Calu3 (cell line): ENCODE results near the gene CAPN10. TPM values are rescaled to one million over a fixed set of nuclear protein-coding genes. Genes with fewer than 3 reads are reported as not detected.

Experiments used
- BruUV-seq: library from RNA; stranded (reverse); fragments of 400-500 nt; replicated peaks from 2 replicates; lab custom pipeline; 2021; lab: Mats Ljungman, UMichigan
- CTCF ChIA-PET: fragments of 300-600 bp; sonication (Branson Sonifier 250); formaldehyde crosslinking; loops from one replicate; lab custom pipeline; 2022; ENCODE audit warnings: antibody characterized with exemption; lab: Charles Lee
- DNase-seq: peaks from one replicate; pipeline ENCODE4 v3.0.0; 2022
- H3K27ac Mint-ChIP-seq: one replicate; pipeline ENCODE4 v1.8.0; 2022; ENCODE audit warnings: mixed read lengths; ENCODE audit not compliant: unreplicated experiment
- H3K27me3 Mint-ChIP-seq: one replicate; pipeline ENCODE4 v1.8.0; 2022; ENCODE audit warnings: mixed read lengths; ENCODE audit not compliant: unreplicated experiment
- H3K36me3 Mint-ChIP-seq: one replicate; pipeline ENCODE4 v1.8.0; 2022; ENCODE audit warnings: mild to moderate bottlenecking, moderate library complexity, mixed read lengths; ENCODE audit not compliant: insufficient read depth, unreplicated experiment
- H3K4me1 Mint-ChIP-seq: one replicate; pipeline ENCODE4 v1.8.0; 2022; ENCODE audit warnings: mild to moderate bottlenecking, low read depth, mixed read lengths; ENCODE audit not compliant: unreplicated experiment
- H3K4me3 Mint-ChIP-seq: one replicate; pipeline ENCODE4 v1.8.0; 2022; ENCODE audit warnings: mild to moderate bottlenecking, low read depth, moderate library complexity, mixed read lengths; ENCODE audit not compliant: unreplicated experiment
- H3K9me3 Mint-ChIP-seq: one replicate; pipeline ENCODE4 v1.8.0; 2022; ENCODE audit warnings: low read depth, mixed read lengths; ENCODE audit not compliant: unreplicated experiment
- intact Hi-C: fragments of 100-400 bp; cut with micrococcal nuclease; formaldehyde crosslinking; loops from one replicate; pipeline ENCODE4 v1.10.0; 2022; ENCODE audit not compliant: unreplicated experiment
- total RNA-seq: library from RNA; stranded (reverse); gene quantifications from 2 replicates; pipeline ENCODE4 v1.2.3, GENCODE V29; 2022
- TF ChIP-seq, protein P1 (sequence below): fragments of 200-600 bp; IDR thresholded peaks from one replicate; pipeline ENCODE4 v1.8.0; 2022; ENCODE audit warnings: antibody characterized with exemption; ENCODE audit not compliant: unreplicated experiment

The CAPN10 gene
- total RNA-seq, 1 experiment from 2014 or later = 49.3 TPM

DNA sequence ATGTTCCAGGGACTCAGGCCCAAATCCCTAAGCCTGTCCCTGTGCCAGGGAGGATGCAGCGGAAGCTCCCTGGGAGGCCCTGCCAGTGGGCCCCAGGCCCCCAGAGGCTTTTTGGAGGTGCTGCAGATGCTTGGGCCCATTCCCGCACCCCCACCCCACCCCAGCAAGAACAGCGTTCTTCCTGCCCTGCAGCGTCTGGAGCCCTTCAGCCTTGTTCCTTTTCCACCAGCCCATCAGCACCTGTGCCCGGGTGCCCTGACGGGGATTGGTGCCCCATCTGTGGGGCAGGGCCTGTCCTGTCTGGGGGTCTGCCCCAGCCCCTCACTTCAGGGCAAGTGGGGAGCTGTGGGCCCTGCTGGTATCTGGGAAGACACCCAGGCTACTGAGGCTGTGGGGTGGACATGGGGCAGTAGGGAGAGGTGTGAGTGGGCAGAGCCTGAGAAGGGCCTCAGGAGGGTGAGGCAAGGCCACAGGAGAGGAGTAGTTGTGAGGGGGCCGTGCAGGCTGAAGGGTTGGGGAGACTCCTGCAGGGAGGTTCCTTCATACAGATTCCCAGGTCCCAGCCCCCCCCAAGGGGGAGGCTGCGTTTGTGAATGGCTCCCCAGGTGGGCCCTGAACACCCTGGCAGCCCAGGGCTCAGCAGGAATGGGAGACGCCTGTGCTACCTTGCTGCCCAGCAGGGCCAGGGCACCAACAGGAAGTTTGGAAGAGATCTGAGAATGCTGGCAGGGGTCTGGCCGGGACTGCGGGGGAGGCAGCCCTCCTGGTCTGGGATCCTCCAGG, 15.8 kb upstream of the CAPN10 start:
- Mint-ChIP-seq H3K27ac (no peak overlapping the region), H3K4me1 (peaks cover 13% of the 10 kb centered on the region), H3K9me3 (no peaks in the 10 kb centered on the region), H3K27me3 (no peaks in the 10 kb centered on the region), H3K36me3 (peaks cover 81% of the 10 kb centered on the region), H3K4me3 (no peak overlapping the region)
- CTCF ChIA-PET = no interaction called here
- no peak for DNase-seq
- intact Hi-C loops = no loop called here
- BruUV-seq = no TSS peak
- TF ChIP-seq, protein P1, sequence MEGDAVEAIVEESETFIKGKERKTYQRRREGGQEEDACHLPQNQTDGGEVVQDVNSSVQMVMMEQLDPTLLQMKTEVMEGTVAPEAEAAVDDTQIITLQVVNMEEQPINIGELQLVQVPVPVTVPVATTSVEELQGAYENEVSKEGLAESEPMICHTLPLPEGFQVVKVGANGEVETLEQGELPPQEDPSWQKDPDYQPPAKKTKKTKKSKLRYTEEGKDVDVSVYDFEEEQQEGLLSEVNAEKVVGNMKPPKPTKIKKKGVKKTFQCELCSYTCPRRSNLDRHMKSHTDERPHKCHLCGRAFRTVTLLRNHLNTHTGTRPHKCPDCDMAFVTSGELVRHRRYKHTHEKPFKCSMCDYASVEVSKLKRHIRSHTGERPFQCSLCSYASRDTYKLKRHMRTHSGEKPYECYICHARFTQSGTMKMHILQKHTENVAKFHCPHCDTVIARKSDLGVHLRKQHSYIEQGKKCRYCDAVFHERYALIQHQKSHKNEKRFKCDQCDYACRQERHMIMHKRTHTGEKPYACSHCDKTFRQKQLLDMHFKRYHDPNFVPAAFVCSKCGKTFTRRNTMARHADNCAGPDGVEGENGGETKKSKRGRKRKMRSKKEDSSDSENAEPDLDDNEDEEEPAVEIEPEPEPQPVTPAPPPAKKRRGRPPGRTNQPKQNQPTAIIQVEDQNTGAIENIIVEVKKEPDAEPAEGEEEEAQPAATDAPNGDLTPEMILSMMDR = no peak

DNA sequence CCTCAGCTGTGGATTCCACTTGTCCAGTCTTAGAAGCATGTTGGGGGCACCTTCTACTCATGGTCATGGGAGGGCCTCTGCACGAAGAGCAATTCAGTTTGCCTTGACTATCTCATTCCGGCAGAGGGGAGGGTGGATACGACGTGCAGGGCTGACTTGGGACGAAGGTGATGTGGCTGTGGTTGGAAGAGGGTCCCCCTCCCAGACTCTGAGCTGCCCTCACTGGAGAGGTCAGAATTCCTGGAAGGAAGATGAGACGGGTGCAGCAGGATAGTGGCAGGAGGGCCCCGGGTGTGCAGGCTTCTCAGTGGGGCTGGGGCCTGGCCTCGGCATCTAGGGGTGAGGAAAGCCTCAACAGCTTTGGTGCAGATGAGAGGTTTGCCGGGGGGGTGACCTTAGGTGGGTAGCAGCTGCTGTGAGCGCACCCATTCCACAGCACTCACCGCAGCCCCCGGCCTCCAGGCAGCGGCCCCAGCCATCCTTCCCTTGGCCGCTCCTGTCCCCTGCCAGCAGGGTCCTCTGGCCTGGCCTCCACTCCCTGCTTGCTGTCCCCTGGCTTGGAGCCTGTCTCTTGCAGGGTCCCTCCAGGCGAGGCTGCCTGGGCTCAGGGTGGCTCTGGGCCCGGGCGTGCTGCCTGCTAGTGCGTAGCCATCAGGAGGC, 15.1 kb upstream of the CAPN10 start:
- Mint-ChIP-seq H3K9me3 (no peaks in the 10 kb centered on the region), H3K27me3 (no peaks in the 10 kb centered on the region), H3K27ac (no peak overlapping the region), H3K36me3 (peaks cover 80% of the 10 kb centered on the region), H3K4me1 (peaks cover 10% of the 10 kb centered on the region), H3K4me3 (no peak overlapping the region)
- TF ChIP-seq, protein P1 = no peak
- no peak for DNase-seq
- intact Hi-C loops = no loop called here
- CTCF ChIA-PET = no interaction called here
- BruUV-seq = no TSS peak

DNA sequence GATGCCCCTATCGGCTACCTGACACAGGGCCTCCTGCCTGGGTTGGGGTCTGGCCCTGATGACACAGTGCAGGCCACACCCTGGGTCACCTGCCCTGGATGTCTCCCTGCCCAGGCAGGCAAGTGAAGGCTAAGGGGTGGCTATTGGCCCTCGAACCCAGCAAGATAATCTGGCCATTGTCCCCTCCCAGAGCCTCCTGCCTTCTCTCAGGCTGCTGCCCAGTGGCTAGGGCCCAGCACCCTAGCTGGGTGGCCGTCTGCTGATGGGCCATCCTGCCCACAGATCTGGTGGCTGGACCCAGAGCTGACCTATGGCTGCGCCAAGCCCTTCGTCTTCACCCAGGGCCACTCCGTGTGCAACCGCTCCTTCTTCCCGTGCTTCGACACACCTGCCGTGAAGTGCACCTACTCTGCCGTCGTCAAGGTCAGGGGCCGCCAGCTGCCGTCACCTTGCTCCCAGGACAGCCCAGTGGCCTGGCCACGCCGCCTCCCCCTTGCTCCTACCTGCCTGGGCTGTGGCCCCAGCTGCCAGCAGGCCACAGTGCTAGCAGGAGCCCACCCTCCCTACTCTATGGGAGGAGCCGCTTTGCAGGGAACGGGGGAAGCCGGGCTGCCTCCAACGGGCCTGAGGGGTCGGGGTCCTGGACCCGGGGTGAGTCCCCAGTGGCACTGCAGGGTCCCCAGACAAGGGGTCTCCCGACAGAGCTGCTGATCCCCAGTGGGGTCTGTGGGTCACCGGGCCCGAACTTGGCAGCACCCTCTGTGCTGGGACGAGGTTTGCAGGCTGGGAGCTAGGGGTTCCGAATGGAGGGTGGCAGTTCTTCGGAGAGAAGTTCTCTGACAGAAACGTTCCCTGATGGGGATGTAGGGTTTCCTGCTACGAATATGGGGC, 14.1 kb upstream of the CAPN10 start:
- Mint-ChIP-seq H3K4me1 (peaks cover 10% of the 10 kb centered on the region), H3K4me3 (no peak overlapping the region), H3K36me3 (peaks cover 78% of the 10 kb centered on the region), H3K27me3 (no peaks in the 10 kb centered on the region), H3K9me3 (no peaks in the 10 kb centered on the region), H3K27ac (no peak overlapping the region)
- TF ChIP-seq, protein P1 = no peak
- CTCF ChIA-PET = no interaction called here
- intact Hi-C loops = no loop called here
- BruUV-seq = no TSS peak
- no peak for DNase-seq

DNA sequence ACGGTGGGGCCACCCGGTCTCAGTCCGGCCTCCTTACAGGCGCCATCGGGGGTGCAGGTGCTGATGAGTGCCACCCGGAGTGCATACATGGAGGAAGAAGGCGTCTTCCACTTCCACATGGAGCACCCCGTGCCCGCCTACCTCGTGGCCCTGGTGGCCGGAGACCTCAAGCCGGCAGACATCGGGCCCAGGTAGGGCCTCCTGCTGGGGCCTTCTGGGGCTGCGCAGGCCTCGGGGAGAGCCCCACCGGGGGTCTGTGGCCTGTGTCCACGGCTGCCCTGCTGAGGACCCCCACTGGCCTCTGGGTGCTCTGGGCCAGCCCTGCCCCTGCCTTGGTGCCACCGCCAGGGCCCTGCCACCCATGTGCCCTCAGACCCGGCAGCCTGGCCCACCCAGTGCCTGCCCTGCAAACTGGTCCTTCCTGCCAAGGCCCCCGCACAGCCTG, 13.4 kb upstream of the CAPN10 start:
- DNase-seq = no peak
- no TSS peak for BruUV-seq
- CTCF ChIA-PET = interaction anchor here (0.9 kb wide), 1 partner anchor 14 kb away, joined by 3 read pairs; the partner anchor contains the start of gene CAPN10
- no peaks in the 10 kb centered on the region for H3K27me3 Mint-ChIP-seq
- H3K27ac Mint-ChIP-seq = no peak overlapping the region
- peaks cover 10% of the 10 kb centered on the region for H3K4me1 Mint-ChIP-seq
- H3K9me3 Mint-ChIP-seq = no peaks in the 10 kb centered on the region
- no peak overlapping the region for H3K4me3 Mint-ChIP-seq
- peaks cover 78% of the 10 kb centered on the region for H3K36me3 Mint-ChIP-seq
- intact Hi-C loops = no loop called here
- TF ChIP-seq, protein P1 = no peak
